PC-3 (cell line): ENCODE measurements around the gene NXPH1. TPM values are rescaled to one million over a fixed set of nuclear protein-coding genes. Genes with fewer than 3 reads are reported as not detected.
A peak's percentile ranks its signal among the peaks of the same experiment; 100 is the strongest.

Source experiments
- ATAC-seq: fragments of 200-7000 bp; cut with Tn5 transposase; 2 replicates; pipeline ENCODE4 v1.9.1; 2020; ENCODE audit warnings: mild to moderate bottlenecking, moderate library complexity
- BruUV-seq: library from RNA; stranded (reverse); fragments of 400-500 nt; replicated peaks from 2 replicates; lab custom pipeline; 2021; lab: Mats Ljungman, UMichigan
- CTCF ChIA-PET: fragments of 300-600 bp; sonication (Branson Sonifier 250); formaldehyde crosslinking; loops from one replicate; lab custom pipeline; 2022; ENCODE audit warnings: antibody characterized with exemption; lab: Charles Lee
- POLR2A ChIA-PET: fragments of 300-600 bp; sonication (Branson Sonifier 250); formaldehyde crosslinking; loops from one replicate; lab custom pipeline; 2022; ENCODE audit warnings: antibody characterized with exemption; ENCODE audit not compliant: unreplicated experiment; lab: Charles Lee
- DNase-seq: peaks from one replicate; pipeline ENCODE4 v3.0.0-alpha.2; 2015
- H2AFZ ChIP-seq: fragments of 300-600 bp; sonication (generic); 2 replicates; pipeline ENCODE4 v1.6.0; 2016; ENCODE audit warnings: antibody characterized with exemption, low read length
- H3F3A ChIP-seq: fragments of 300-600 bp; sonication (generic); one replicate; pipeline ENCODE4 v1.6.0; 2017; ENCODE audit warnings: antibody characterized with exemption, low read length, control low read depth, mild to moderate bottlenecking; ENCODE audit not compliant: unreplicated experiment
- H3K27ac ChIP-seq: fragments of 300-600 bp; sonication (generic); 2 replicates; pipeline ENCODE4 v1.5.1; 2016; ENCODE audit warnings: mild to moderate bottlenecking, low read length
- H3K27me3 ChIP-seq: fragments of 300-600 bp; sonication (generic); 2 replicates; pipeline ENCODE4 v1.6.1; 2016; ENCODE audit warnings: low read length, mixed read lengths
- H3K36me3 ChIP-seq: fragments of 300-600 bp; sonication (generic); 2 replicates; pipeline ENCODE4 v1.6.1; 2016; ENCODE audit warnings: low read depth, mixed run types, low read length, mixed read lengths
- H3K4me1 ChIP-seq: fragments of 300-600 bp; sonication (generic); 2 replicates; pipeline ENCODE4 v1.5.1; 2016; ENCODE audit warnings: low read length; ENCODE audit not compliant: insufficient read depth
- H3K4me2 ChIP-seq: fragments of 300-600 bp; sonication (generic); 2 replicates; pipeline ENCODE4 v1.6.0; 2016; ENCODE audit warnings: low read length
- H3K4me3 ChIP-seq: fragments of 300-600 bp; sonication (generic); 2 replicates; pipeline ENCODE4 v1.5.1; 2016; ENCODE audit warnings: mild to moderate bottlenecking, low read length, mixed read lengths
- H3K79me2 ChIP-seq: fragments of 300-600 bp; sonication (generic); 2 replicates; pipeline ENCODE4 v1.6.1; 2017; ENCODE audit warnings: low read length, mixed read lengths
- H3K9ac ChIP-seq: fragments of 300-600 bp; sonication (generic); 2 replicates; pipeline ENCODE4 v1.6.0; 2016; ENCODE audit warnings: mild to moderate bottlenecking, low read length
- H3K9me2 ChIP-seq: fragments of 300-600 bp; sonication (generic); replicated peaks from 2 replicates; pipeline ENCODE4 v1.6.1; 2016; ENCODE audit warnings: mixed run types, low read length, mixed read lengths
- H3K9me3 ChIP-seq: fragments of 300-600 bp; sonication (generic); 2 replicates; pipeline ENCODE4 v1.6.1; 2016; ENCODE audit warnings: low read length, mixed read lengths
- H4K20me1 ChIP-seq: fragments of 300-600 bp; sonication (generic); 2 replicates; pipeline ENCODE4 v1.6.1; 2016; ENCODE audit warnings: low read length, mixed read lengths
- CTCF ChIP-seq: fragments of 300-600 bp; sonication (generic); conservative IDR thresholded peaks from 2 replicates; pipeline ENCODE4 v1.5.1; 2017; ENCODE audit warnings: antibody characterized with exemption, low read depth, mild to moderate bottlenecking, low read length
- EZH2 ChIP-seq: fragments of 300-600 bp; sonication (generic); IDR thresholded peaks from one replicate; pipeline ENCODE4 v1.6.1; 2017; ENCODE audit warnings: antibody characterized with exemption, mild to moderate bottlenecking, low read length; ENCODE audit not compliant: unreplicated experiment
- EZH2phosphoT487 ChIP-seq: fragments of 300-600 bp; sonication (generic); IDR thresholded peaks from 2 replicates; pipeline ENCODE4 v1.6.1; 2018; ENCODE audit warnings: mild to moderate bottlenecking, antibody characterized with exemption, low read length, borderline replicate concordance
- intact Hi-C: fragments of 100-400 bp; cut with micrococcal nuclease; formaldehyde crosslinking; loops from 2 replicates; pipeline ENCODE4 v1.9.0; 2023
- total RNA-seq: library from RNA; depleted of rRNA; stranded (reverse); fragments of >200 nt; gene quantifications from 2 replicates; pipeline ENCODE4 v1.2.3, GENCODE V29; 2014

NXPH1 gene
- total RNA-seq, 1 experiment from 2014 or later: not detected

- Histone ChIP-seq H3K27me3 (no peaks in the 10 kb centered on the region), H2AFZ (no peak overlapping the region), H3K4me1 (no peaks in the 10 kb centered on the region), H3K27ac (no peak overlapping the region), H3K4me2 (no peak overlapping the region), H3K4me3 (no peak overlapping the region), H4K20me1 (no peaks in the 10 kb centered on the region), H3K36me3 (no peaks in the 10 kb centered on the region), H3F3A (no peaks in the 10 kb centered on the region), H3K9ac (no peak overlapping the region), H3K9me3 (no peaks in the 10 kb centered on the region), H3K9me2 (no peaks in the 10 kb centered on the region), H3K79me2 (no peaks in the 10 kb centered on the region)
- no peak for TF ChIP-seq EZH2phosphoT487
- no peak for TF ChIP-seq CTCF
- TF ChIP-seq EZH2: no peak
- DNase-seq (no peak), ATAC-seq (no peak)
- intact Hi-C loops: no loop called here
- CTCF ChIA-PET: no interaction called here
- no TSS peak for BruUV-seq
- POLR2A ChIA-PET: no interaction called here
Measured at GRCh38 chr7:8411103-8411502, 22.3 kb upstream of the NXPH1 start.

- ATAC-seq (no peak), DNase-seq (no peak)
- no peak overlapping the region for H3K9ac ChIP-seq
- no peaks in the 10 kb centered on the region for H3K9me2 ChIP-seq
- CTCF ChIA-PET: no interaction called here
- intact Hi-C loops: no loop called here
- no peak overlapping the region for H3K4me2 ChIP-seq
- no peaks in the 10 kb centered on the region for H3F3A ChIP-seq
- H3K4me3 ChIP-seq: no peak overlapping the region
- POLR2A ChIA-PET: no interaction called here
- no peaks in the 10 kb centered on the region for H3K9me3 ChIP-seq
- H3K27ac ChIP-seq: no peak overlapping the region
- no peak overlapping the region for H2AFZ ChIP-seq
- TF ChIP-seq CTCF: no peak
- no peak for TF ChIP-seq EZH2
- no peaks in the 10 kb centered on the region for H3K27me3 ChIP-seq
- no peaks in the 10 kb centered on the region for H3K36me3 ChIP-seq
- no TSS peak for BruUV-seq
- no peaks in the 10 kb centered on the region for H3K4me1 ChIP-seq
- no peaks in the 10 kb centered on the region for H4K20me1 ChIP-seq
- no peaks in the 10 kb centered on the region for H3K79me2 ChIP-seq
Measured at GRCh38 chr7:8413600-8413999, 19.8 kb upstream of the NXPH1 start.

GRCh38 chr7:8418629-8419245 lies 14.7 kb upstream of the NXPH1 start:
- peak; percentile 70 for DNase-seq
- H3K27ac ChIP-seq: no peak overlapping the region
- H2AFZ ChIP-seq: no peak overlapping the region
- H3K9me3 ChIP-seq: no peaks in the 10 kb centered on the region
- no peaks in the 10 kb centered on the region for H3K36me3 ChIP-seq
- BruUV-seq: no TSS peak
- no peak overlapping the region for H3K4me2 ChIP-seq
- no peak for TF ChIP-seq EZH2
- TF ChIP-seq CTCF: peak; percentile 86
- TF ChIP-seq EZH2phosphoT487: no peak
- POLR2A ChIA-PET: no interaction called here
- no peaks in the 10 kb centered on the region for H3K9me2 ChIP-seq
- H3K27me3 ChIP-seq: no peaks in the 10 kb centered on the region
- no peaks in the 10 kb centered on the region for H4K20me1 ChIP-seq
- no peaks in the 10 kb centered on the region for H3K4me1 ChIP-seq
- no peaks in the 10 kb centered on the region for H3F3A ChIP-seq
- intact Hi-C loops: loop anchor here (1.0 to 2.0 kb wide), 3 partner anchors 673 to 1994 kb away; no protein-coding TSS in a partner anchor
- ATAC-seq: peak; percentile 94
- H3K79me2 ChIP-seq: no peaks in the 10 kb centered on the region
- H3K9ac ChIP-seq: no peak overlapping the region
- no peak overlapping the region for H3K4me3 ChIP-seq
- CTCF ChIA-PET: no interaction called here
